Measurements from ENCODE around the gene ATRN. TPM values are rescaled to one million over a fixed set of nuclear protein-coding genes. Genes with fewer than 3 reads are reported as not detected.

Gene ATRN
- total RNA-seq, 6 donors from 2014 or later = 13.6 to 39.5 (median 27.0) TPM

GRCh38 chr20:3652221-3652620 is 181.4 kb downstream of the ATRN start:
- Histone ChIP-seq H3K27me3 (no peaks in the 10 kb centered on the region), H3K27ac (no peak overlapping the region), H3K36me3 (peaks cover 0 to 29% (median 12%) of the 10 kb centered on the region in 4 donors), H3K9me3 (no peaks in the 10 kb centered on the region), H3K4me1 (no peaks in the 10 kb centered on the region), H3K4me3 (no peak overlapping the region)
- no peak for DNase-seq
- no peak for ATAC-seq (ENCODE audit: low FRiP score in 2 of 2)
- 94 to 96% methylated on average over 7 to 9 of the region's 9 CpGs for WGBS, 2 donors
- TF ChIP-seq EP300 (IDR thresholded peaks at IDR 0.05) (no peak), POLR2A (IDR thresholded peaks at IDR 0.05) (no peak), POLR2AphosphoS5 (IDR thresholded peaks at IDR 0.05) (no peak)
- TF ChIP-seq, protein P1, sequence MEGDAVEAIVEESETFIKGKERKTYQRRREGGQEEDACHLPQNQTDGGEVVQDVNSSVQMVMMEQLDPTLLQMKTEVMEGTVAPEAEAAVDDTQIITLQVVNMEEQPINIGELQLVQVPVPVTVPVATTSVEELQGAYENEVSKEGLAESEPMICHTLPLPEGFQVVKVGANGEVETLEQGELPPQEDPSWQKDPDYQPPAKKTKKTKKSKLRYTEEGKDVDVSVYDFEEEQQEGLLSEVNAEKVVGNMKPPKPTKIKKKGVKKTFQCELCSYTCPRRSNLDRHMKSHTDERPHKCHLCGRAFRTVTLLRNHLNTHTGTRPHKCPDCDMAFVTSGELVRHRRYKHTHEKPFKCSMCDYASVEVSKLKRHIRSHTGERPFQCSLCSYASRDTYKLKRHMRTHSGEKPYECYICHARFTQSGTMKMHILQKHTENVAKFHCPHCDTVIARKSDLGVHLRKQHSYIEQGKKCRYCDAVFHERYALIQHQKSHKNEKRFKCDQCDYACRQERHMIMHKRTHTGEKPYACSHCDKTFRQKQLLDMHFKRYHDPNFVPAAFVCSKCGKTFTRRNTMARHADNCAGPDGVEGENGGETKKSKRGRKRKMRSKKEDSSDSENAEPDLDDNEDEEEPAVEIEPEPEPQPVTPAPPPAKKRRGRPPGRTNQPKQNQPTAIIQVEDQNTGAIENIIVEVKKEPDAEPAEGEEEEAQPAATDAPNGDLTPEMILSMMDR (IDR thresholded peaks at IDR 0.05) = no peak

GRCh38 chr20:3652676-3653596 is 182.1 kb downstream of the ATRN start:
- Histone ChIP-seq H3K27me3 (no peaks in the 10 kb centered on the region), H3K4me3 (no peak overlapping the region), H3K4me1 (no peaks in the 10 kb centered on the region), H3K27ac (no peak overlapping the region), H3K36me3 (peaks cover 0 to 22% (median 8%) of the 10 kb centered on the region in 4 donors), H3K9me3 (no peaks in the 10 kb centered on the region)
- 63 to 65% methylated on average over 9 to 10 of the region's 10 CpGs for WGBS, 2 donors
- TF ChIP-seq POLR2A (IDR thresholded peaks at IDR 0.05) (no peak), POLR2AphosphoS5 (IDR thresholded peaks at IDR 0.05) (no peak), EP300 (IDR thresholded peaks at IDR 0.05) (no peak)
- TF ChIP-seq, protein P1 (IDR thresholded peaks at IDR 0.05) = no peak
- ATAC-seq (ENCODE audit: low FRiP score in 2 of 2) (no peak), DNase-seq (no peak)

- Histone ChIP-seq H3K27me3 (no peaks in the 10 kb centered on the region), H3K27ac (no peak overlapping the region), H3K4me1 (no peaks in the 10 kb centered on the region), H3K4me3 (no peak overlapping the region), H3K9me3 (no peaks in the 10 kb centered on the region), H3K36me3 (peaks cover 0 to 12% (median 0%) of the 10 kb centered on the region in 4 donors)
- DNase-seq (no peak), ATAC-seq (ENCODE audit: low FRiP score in 2 of 2) (no peak)
- 54 to 66% methylated on average over 2 of the region's 2 CpGs for WGBS, 2 donors
- TF ChIP-seq POLR2AphosphoS5 (IDR thresholded peaks at IDR 0.05) (no peak), EP300 (IDR thresholded peaks at IDR 0.05) (no peak), POLR2A (IDR thresholded peaks at IDR 0.05) (no peak)
- TF ChIP-seq, protein P1 (IDR thresholded peaks at IDR 0.05) = no peak
Observed at GRCh38 chr20:3653921-3654320, 183.1 kb downstream of the ATRN start.

- Histone ChIP-seq H3K36me3 (peaks cover 0 to 6% (median 0%) of the 10 kb centered on the region in 4 donors), H3K4me1 (no peaks in the 10 kb centered on the region), H3K27ac (no peak overlapping the region), H3K4me3 (no peak overlapping the region), H3K9me3 (no peaks in the 10 kb centered on the region), H3K27me3 (no peaks in the 10 kb centered on the region)
- WGBS, 2 donors = 71 to 89% methylated on average over 10 to 16 of the region's 17 CpGs
- TF ChIP-seq, protein P1 (IDR thresholded peaks at IDR 0.05) = no peak
- ATAC-seq (ENCODE audit: low FRiP score in 2 of 2) = no peak
- DNase-seq = no peak
Observed at GRCh38 chr20:3654326-3655130, 183.7 kb downstream of the ATRN start.
